Fibroblast of lung (primary cell): ENCODE measurements around the gene TMEM132C. TPM values are rescaled to one million over a fixed set of nuclear protein-coding genes. Genes with fewer than 3 reads are reported as not detected.

Experiments used
- DNase-seq, 2 donors: peaks; one replicate each; pipeline versions ENCODE4 v3.0.0 to v3.0.0-alpha.2; 2010; ENCODE audit warnings: low read depth in 2 of 2
- H2AFZ ChIP-seq: 2 replicates; pipeline ENCODE4 v1.5.1; 2012; ENCODE audit warnings: low read length, control low read depth, inconsistent platforms
- H3K27ac ChIP-seq: 2 replicates; pipeline ENCODE4 v1.5.1; 2011; ENCODE audit warnings: low read length, control low read depth; ENCODE audit not compliant: insufficient read depth
- H3K27me3 ChIP-seq: 2 replicates; pipeline ENCODE4 v1.5.1; 2011; ENCODE audit warnings: mild to moderate bottlenecking, low read length; ENCODE audit not compliant: control insufficient read depth, insufficient read depth
- H3K36me3 ChIP-seq: 2 replicates; pipeline ENCODE4 v1.5.1; 2011; ENCODE audit warnings: low read length; ENCODE audit not compliant: control insufficient read depth, insufficient read depth
- H3K4me1 ChIP-seq: 2 replicates; pipeline ENCODE4 v1.5.1; 2011; ENCODE audit warnings: low read length; ENCODE audit not compliant: control insufficient read depth, insufficient read depth; ENCODE audit errors: extremely low read depth
- H3K4me2 ChIP-seq: 2 replicates; pipeline ENCODE4 v1.5.1; 2011; ENCODE audit warnings: low read length, control low read depth; ENCODE audit not compliant: insufficient read depth; ENCODE audit errors: extremely low read depth
- H3K4me3 ChIP-seq, 4 experiments: fragments of 200-600 bp in 1 of 4; sonication (generic) in 1 of 4; replicated peaks in 1 of 4; 2 replicates each; pipeline ENCODE4 v1.5.1; 2011 to 2016; ENCODE audit warnings: low read length in 4 of 4, low read depth in 3 of 4, mild to moderate bottlenecking in 3 of 4, control low read depth in 2 of 4, inconsistent platforms in 1 of 4, mixed read lengths in 1 of 4; ENCODE audit not compliant: insufficient read depth in 1 of 4; ENCODE audit errors: control extremely low read depth in 1 of 4
- H3K79me2 ChIP-seq: 2 replicates; pipeline ENCODE4 v1.5.1; 2012; ENCODE audit warnings: mild to moderate bottlenecking, low read length, inconsistent platforms; ENCODE audit not compliant: control insufficient read depth, insufficient read depth
- H3K9ac ChIP-seq: 2 replicates; pipeline ENCODE4 v1.5.1; 2011; ENCODE audit warnings: mild to moderate bottlenecking, low read length, control low read depth; ENCODE audit not compliant: insufficient read depth
- H3K9me3 ChIP-seq: 2 replicates; pipeline ENCODE4 v1.5.1; 2012; ENCODE audit warnings: low read depth, low read length; ENCODE audit not compliant: control insufficient read depth, insufficient read depth
- H4K20me1 ChIP-seq: 2 replicates; pipeline ENCODE4 v1.5.1; 2011; ENCODE audit warnings: low read length; ENCODE audit not compliant: control insufficient read depth, insufficient read depth; ENCODE audit errors: extremely low read depth
- EZH2 ChIP-seq: IDR thresholded peaks from 2 replicates; pipeline ENCODE4 v1.5.1; 2012; ENCODE audit warnings: low read length, control low read depth, mild to moderate bottlenecking; ENCODE audit errors: missing control alignments
- polyA plus RNA-seq, 2 donors: library from polyadenylated mRNA; depleted of rRNA in 1 of 2; stranded (reverse) in 1 of 2; unstranded in 1 of 2; fragments of >200 nt; gene quantifications; 2 replicates each; pipeline ENCODE4 v1.2.1, GENCODE V29; 2011 to 2012; ENCODE audit warnings: missing spikeins in 1 of 2
- total RNA-seq: library from RNA; depleted of rRNA; stranded (reverse); fragments of >200 nt; gene quantifications from 2 replicates; pipeline ENCODE4 v1.2.1, GENCODE V29; 2014
- TF ChIP-seq, protein P1 (sequence below), 2 donors: IDR thresholded peaks in 1 of 2; conservative IDR thresholded peaks in 1 of 2; 1 replicate in 1 of 2; 2 replicates in 1 of 2; pipeline ENCODE4 v1.5.1; 2011 to 2012; ENCODE audit warnings: low read length in 2 of 2, control low read depth in 1 of 2, inconsistent platforms in 1 of 2, low read depth in 1 of 2, mild to moderate bottlenecking in 1 of 2

The TMEM132C gene
- total and polyA plus RNA-seq, 2 donors (not counting 1 experiment from before 2014, with no cell fraction given) = not detected

- Histone ChIP-seq H3K27ac (no peak overlapping the region), H3K36me3 (no peaks in the 10 kb centered on the region), H3K79me2 (no peaks in the 10 kb centered on the region), H3K9me3 (no peaks in the 10 kb centered on the region), H3K9ac (no peak overlapping the region), H3K4me3 (no peak overlapping the region), H3K4me2 (no peak overlapping the region), H3K4me1 (no peaks in the 10 kb centered on the region), H4K20me1 (no peaks in the 10 kb centered on the region), H2AFZ (no peak overlapping the region), H3K27me3 (no peaks in the 10 kb centered on the region)
- no peak for TF ChIP-seq EZH2
- TF ChIP-seq, protein P1, sequence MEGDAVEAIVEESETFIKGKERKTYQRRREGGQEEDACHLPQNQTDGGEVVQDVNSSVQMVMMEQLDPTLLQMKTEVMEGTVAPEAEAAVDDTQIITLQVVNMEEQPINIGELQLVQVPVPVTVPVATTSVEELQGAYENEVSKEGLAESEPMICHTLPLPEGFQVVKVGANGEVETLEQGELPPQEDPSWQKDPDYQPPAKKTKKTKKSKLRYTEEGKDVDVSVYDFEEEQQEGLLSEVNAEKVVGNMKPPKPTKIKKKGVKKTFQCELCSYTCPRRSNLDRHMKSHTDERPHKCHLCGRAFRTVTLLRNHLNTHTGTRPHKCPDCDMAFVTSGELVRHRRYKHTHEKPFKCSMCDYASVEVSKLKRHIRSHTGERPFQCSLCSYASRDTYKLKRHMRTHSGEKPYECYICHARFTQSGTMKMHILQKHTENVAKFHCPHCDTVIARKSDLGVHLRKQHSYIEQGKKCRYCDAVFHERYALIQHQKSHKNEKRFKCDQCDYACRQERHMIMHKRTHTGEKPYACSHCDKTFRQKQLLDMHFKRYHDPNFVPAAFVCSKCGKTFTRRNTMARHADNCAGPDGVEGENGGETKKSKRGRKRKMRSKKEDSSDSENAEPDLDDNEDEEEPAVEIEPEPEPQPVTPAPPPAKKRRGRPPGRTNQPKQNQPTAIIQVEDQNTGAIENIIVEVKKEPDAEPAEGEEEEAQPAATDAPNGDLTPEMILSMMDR (conservative IDR thresholded peaks at IDR 0.05 in 1 of 2, IDR thresholded peaks at IDR 0.05 in 1 of 2; ENCODE audit: low read depth in 1 of 2, low read length in 2 of 2) = no peak
- DNase-seq = no peak
Observed at GRCh38 chr12:128418944-128419343, 152.0 kb downstream of the TMEM132C start.

DNA sequence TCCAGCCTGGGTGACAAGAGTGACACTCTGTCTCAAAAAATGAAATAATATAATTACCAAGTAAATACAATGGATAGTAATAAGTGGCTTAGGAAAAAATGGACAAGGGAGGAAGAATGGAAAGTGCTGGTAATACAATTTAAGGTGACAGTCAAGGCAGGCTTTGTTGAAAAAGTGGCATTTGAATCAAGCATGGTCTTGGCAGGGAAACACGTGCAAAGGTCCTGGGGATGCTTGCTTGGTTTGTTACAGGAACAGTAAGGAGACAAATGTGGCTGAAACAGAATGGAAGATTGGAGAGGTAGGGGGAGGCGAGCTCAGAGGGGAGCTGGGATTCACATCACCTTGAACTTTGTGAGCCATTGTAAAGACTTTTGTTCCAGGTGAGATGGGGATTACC, 153.2 kb downstream of the TMEM132C start:
- no peak overlapping the region for H2AFZ ChIP-seq
- DNase-seq = no peak
- H3K9me3 ChIP-seq = no peaks in the 10 kb centered on the region
- no peak for TF ChIP-seq EZH2
- TF ChIP-seq, protein P1 (conservative IDR thresholded peaks at IDR 0.05 in 1 of 2, IDR thresholded peaks at IDR 0.05 in 1 of 2; ENCODE audit: low read depth in 1 of 2, low read length in 2 of 2) = no peak
- H3K27ac ChIP-seq = no peak overlapping the region
- H3K27me3 ChIP-seq = no peaks in the 10 kb centered on the region
- H3K4me2 ChIP-seq = no peak overlapping the region
- H3K4me1 ChIP-seq = no peaks in the 10 kb centered on the region
- H3K4me3 ChIP-seq = no peak overlapping the region
- no peaks in the 10 kb centered on the region for H3K36me3 ChIP-seq
- no peak overlapping the region for H3K9ac ChIP-seq
- no peaks in the 10 kb centered on the region for H3K79me2 ChIP-seq
- H4K20me1 ChIP-seq = no peaks in the 10 kb centered on the region

DNA sequence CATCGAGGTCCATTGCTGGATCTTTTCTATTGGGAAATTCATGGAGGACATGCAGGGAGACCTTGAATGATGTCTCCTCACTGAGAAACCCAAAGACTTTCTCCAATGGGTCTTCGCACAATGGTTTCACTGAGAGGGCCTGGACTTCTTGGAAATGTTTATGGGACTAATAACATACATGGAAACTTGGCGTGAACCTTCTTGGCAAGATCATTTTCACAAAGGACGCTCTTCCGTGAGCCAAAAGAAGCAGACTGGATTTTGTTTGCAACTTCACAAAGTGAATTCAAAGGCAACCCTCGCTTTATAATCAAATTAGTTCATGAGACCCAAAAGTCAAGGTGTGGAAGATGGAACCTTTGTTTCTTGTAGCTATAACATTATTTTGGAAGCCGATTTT, 154.4 kb downstream of the TMEM132C start:
- Histone ChIP-seq H3K9ac (no peak overlapping the region), H3K36me3 (no peaks in the 10 kb centered on the region), H3K4me2 (no peak overlapping the region), H4K20me1 (no peaks in the 10 kb centered on the region), H3K79me2 (no peaks in the 10 kb centered on the region), H3K9me3 (no peaks in the 10 kb centered on the region), H3K4me1 (no peaks in the 10 kb centered on the region), H2AFZ (no peak overlapping the region), H3K4me3 (no peak overlapping the region), H3K27ac (no peak overlapping the region), H3K27me3 (no peaks in the 10 kb centered on the region)
- DNase-seq = no peak
- TF ChIP-seq EZH2 = no peak
- TF ChIP-seq, protein P1 (conservative IDR thresholded peaks at IDR 0.05 in 1 of 2, IDR thresholded peaks at IDR 0.05 in 1 of 2; ENCODE audit: low read depth in 1 of 2, low read length in 2 of 2) = no peak
